ENCODE data around the gene RAB3C.
A peak's percentile ranks its signal among the peaks of the same experiment; 100 is the strongest.

Gene RAB3C

GRCh38 chr5:58724992-58725391 is 142.1 kb downstream of the RAB3C start:
- TF ChIP-seq CTCF (IDR thresholded peaks at IDR 0.05; ENCODE audit: insufficient read depth, low read depth, low read length, missing control alignments): no peak
- no peak overlapping the region for H3K4me3 ChIP-seq (ENCODE audit: low read length)
- no peak for DNase-seq (ENCODE audit: low read depth)

GRCh38 chr5:58731641-58732040 is 148.8 kb downstream of the RAB3C start:
- H3K4me3 ChIP-seq (ENCODE audit: low read length): no peak overlapping the region

GRCh38 chr5:58735637-58736036 is 152.8 kb downstream of the RAB3C start:
- no peak for DNase-seq (ENCODE audit: low read depth)
- H3K4me3 ChIP-seq (ENCODE audit: low read length): no peak overlapping the region
- TF ChIP-seq CTCF (IDR thresholded peaks at IDR 0.05; ENCODE audit: insufficient read depth, low read depth, low read length, missing control alignments): no peak

More at GRCh38 chr5:58731641-58732040, 148.8 kb downstream of the RAB3C start:
- peak; percentile 1 for DNase-seq (ENCODE audit: low read depth)
- TF ChIP-seq CTCF (IDR thresholded peaks at IDR 0.05; ENCODE audit: insufficient read depth, low read depth, low read length, missing control alignments): no peak

- H3K4me3 ChIP-seq (ENCODE audit: low read length): no peak overlapping the region
- no peak for DNase-seq (ENCODE audit: low read depth)
- no peak for TF ChIP-seq CTCF (IDR thresholded peaks at IDR 0.05; ENCODE audit: insufficient read depth, low read depth, low read length, missing control alignments)
These were observed 153.3 kb downstream of the RAB3C start for GRCh38 chr5:58736214-58736613.

GRCh38 chr5:58737671-58738070 is 154.8 kb downstream of the RAB3C start:
- no peak overlapping the region for H3K4me3 ChIP-seq (ENCODE audit: low read length)
- TF ChIP-seq CTCF (IDR thresholded peaks at IDR 0.05; ENCODE audit: insufficient read depth, low read depth, low read length, missing control alignments): no peak
- no peak for DNase-seq (ENCODE audit: low read depth)

- DNase-seq (ENCODE audit: low read depth): no peak
These were observed 155.5 kb downstream of the RAB3C start for GRCh38 chr5:58738336-58738735.

More at GRCh38 chr5:58738336-58738735, 155.5 kb downstream of the RAB3C start:
- no peak for TF ChIP-seq CTCF (IDR thresholded peaks at IDR 0.05; ENCODE audit: insufficient read depth, low read depth, low read length, missing control alignments)
- no peak overlapping the region for H3K4me3 ChIP-seq (ENCODE audit: low read length)

Measured in epithelial cell of esophagus (primary cell).